ENCODE results near the gene SEC23A.

SEC23A gene

DNA sequence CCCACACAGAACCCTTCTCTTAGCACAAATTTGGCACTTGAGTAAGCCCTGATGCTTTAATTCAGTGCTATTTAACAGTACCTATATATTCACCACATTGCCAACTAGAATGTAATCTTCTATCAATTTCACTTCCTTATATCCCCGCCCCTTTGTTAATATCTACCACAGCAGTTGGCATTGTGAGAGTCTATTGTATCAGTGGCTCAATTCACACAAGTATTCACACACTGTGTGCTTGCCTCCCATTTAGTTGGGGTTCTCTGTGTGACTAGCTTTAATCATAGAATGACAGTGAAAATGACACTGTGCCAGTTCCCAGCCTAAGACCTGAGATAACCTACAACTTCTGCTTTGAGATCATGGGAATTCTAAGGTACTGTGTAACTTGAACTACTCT is 103.1 kb downstream of the SEC23A start:
- H3K4me3 ChIP-seq (ENCODE audit: low read length) = no peak overlapping the region

DNA sequence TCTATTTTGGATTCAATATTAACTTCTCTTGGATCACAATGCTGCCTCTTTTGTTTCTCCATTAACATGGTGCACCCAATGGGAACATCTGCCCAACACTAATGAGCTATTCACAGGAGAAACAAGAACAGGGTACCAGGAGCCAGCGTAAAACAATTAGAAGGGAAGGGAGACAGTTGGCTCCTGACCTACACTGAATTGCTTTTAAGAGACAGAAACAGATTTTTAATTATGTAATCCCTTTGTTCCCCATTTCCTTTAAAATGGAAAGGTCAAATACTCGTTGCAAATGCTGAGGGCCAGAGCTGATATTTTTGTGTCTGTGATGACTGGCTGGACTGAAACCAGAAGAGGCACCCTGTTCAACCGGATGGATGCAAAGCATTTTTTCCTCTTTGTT is 108.3 kb downstream of the SEC23A start:
- TF ChIP-seq ZNF274 (IDR thresholded peaks at IDR 0.05; ENCODE audit: low read depth, low read length) = no peak
- no peak overlapping the region for H3K4me3 ChIP-seq (ENCODE audit: low read length)

More for the DNA sequence above, 103.1 kb downstream of the SEC23A start:
- TF ChIP-seq ZNF274 (IDR thresholded peaks at IDR 0.05; ENCODE audit: low read depth, low read length) = no peak

DNA sequence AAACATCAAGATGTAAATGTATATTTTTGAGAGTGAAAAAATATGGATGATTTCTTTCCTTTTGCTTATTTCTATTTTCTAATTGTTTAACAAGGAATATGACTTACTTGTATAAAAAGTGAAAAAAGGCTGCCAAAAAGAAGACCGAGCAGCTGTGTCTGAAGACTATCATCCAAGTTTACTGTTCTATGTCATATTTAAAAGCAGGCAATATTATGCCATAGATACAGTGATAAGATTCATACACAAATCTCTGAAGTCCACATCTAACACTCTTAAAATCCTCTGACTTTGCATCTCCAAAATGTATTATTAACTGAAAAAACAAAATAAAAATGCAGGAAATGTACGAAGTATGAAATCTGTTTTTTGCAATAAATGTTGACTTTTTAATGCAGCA is 109.1 kb downstream of the SEC23A start:
- TF ChIP-seq ZNF274 (IDR thresholded peaks at IDR 0.05; ENCODE audit: low read depth, low read length) = no peak
- H3K4me3 ChIP-seq (ENCODE audit: low read length) = no peak overlapping the region

DNA sequence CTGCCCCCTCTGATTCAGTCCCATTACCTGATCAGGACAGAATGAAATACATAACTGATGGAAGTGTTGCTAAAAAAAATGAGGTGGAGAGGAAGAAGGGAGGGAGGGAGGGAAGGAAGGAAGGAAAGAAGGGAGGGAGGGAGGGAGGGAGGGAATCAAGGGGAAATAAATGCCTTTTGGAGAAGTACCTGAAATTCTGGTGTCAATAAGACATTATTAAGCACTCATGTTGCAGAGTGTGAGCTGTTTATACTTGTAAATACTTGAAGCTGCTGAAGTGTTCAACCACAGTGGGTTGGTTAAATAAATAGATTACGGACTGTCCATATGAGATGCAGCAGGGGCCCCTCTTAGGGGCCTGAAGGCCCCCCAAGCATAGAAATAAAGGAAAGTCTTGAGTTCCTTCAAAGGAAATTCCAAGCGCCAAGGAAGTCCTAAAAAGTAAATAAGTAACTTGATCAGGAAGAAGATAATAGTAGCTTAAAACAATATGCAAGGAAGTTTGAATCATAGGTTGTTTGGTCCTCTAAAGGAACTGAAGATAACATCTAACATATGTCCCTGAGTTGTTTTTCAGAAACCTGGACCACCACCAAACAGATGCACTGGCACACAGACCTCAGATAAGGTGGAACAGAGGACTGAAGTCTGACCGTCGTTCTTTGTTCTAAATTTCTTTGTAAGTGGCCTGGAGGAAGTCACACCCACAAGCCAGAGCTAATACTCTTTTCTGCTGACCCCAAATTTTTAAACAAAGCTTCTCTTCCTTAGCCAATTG is 110.8 kb downstream of the SEC23A start:
- H3K4me3 ChIP-seq (ENCODE audit: low read length) = no peak overlapping the region
- TF ChIP-seq ZNF274 (IDR thresholded peaks at IDR 0.05; ENCODE audit: low read depth, low read length) = no peak

DNA sequence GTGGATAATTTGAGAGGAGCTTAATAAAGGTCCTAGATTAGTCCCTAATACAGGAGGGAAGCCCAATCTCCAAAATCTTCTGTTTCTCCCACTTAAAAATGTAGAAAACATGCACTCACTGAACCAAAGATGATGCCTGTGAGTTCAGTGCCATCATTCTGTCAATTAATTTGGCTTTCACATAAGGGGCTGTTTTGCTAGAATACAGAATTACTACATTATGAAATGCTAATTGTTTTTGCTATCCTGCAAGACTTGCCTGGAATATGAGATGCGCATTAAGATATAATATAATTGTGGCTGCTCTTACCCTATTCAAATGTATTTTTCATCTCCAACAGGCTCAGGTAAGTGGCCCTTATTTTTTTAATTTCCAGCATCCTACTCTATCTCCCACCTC is 111.7 kb downstream of the SEC23A start:
- TF ChIP-seq ZNF274 (IDR thresholded peaks at IDR 0.05; ENCODE audit: low read depth, low read length) = no peak

DNA sequence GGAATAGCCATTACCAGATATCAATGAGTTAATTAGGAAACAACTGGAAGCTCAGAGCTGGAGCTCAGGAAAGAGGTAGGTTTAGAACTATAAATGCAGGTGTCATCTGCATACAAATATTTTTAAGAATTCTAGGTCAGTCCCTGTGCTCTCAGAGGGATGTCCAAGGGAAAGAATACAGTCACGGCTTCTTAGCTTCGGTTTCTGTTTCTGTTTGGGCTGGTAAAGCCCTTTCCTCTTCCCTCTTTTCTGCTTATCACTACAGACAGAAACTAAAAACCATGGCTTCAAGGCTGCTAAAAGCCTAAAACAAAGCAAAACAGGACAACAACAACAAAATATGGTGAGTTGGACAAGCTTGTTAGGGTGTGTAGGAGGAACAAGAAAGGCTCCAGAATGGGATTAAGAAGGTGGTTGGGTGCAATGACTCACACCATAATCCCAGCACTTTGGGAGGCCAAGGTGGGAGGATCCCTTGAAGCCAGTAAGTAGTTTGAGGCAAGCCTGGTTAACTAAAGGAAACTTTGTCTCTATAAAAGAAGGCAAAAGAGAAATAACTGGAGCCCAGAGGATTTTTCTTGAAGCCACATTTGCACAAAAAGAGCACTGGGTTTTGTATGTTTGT is 113.0 kb downstream of the SEC23A start:
- no peak for TF ChIP-seq ZNF274 (IDR thresholded peaks at IDR 0.05; ENCODE audit: low read depth, low read length)

More for the DNA sequence above, 111.7 kb downstream of the SEC23A start:
- no peak overlapping the region for H3K4me3 ChIP-seq (ENCODE audit: low read length)

DNA sequence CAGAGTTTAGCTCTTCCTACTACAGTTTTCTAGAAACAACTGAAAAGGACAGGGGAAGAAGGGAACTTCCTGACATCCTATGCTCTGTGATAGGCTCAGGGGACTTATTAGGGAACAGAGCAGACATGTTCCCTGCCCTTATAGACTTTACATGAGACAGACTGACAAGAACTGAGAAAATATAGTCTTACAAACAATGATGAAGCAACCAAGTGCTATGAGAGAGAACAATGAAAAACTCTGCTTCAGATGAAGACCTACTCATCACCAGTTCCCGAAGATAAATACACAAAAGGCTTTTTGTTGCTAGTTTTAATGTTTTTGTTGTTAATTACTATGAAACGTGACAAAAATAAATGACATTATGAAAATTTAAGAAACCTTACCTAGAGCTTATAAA is 115.3 kb downstream of the SEC23A start:
- TF ChIP-seq ZNF274 (IDR thresholded peaks at IDR 0.05; ENCODE audit: low read depth, low read length) = no peak
- H3K4me3 ChIP-seq (ENCODE audit: low read length) = no peak overlapping the region

More for the DNA sequence above, 113.0 kb downstream of the SEC23A start:
- H3K4me3 ChIP-seq (ENCODE audit: low read length) = peak overlapping the region; percentile 51; the same call in 1 of the 2 replicates

DNA sequence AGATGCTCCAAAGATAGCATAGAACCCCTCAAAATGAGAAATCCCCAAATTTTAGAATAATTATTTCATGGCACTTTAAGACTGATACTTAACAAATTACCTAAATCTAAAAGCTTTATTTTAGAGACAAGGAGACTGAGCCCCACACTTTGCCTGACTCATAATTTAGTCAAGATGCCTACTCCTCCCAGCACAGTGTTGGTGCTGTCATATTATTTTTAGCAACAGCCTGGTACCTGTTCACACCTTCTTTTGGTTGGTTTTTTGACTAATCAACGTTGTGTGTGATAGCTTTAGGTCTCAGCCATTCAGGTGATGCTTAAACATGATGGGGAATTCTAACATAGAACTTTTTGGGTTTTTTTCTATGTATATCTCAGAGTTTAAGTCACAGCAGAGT is 120.2 kb downstream of the SEC23A start:
- TF ChIP-seq ZNF274 (IDR thresholded peaks at IDR 0.05; ENCODE audit: low read depth, low read length) = no peak
- H3K4me3 ChIP-seq (ENCODE audit: low read length) = no peak overlapping the region

DNA sequence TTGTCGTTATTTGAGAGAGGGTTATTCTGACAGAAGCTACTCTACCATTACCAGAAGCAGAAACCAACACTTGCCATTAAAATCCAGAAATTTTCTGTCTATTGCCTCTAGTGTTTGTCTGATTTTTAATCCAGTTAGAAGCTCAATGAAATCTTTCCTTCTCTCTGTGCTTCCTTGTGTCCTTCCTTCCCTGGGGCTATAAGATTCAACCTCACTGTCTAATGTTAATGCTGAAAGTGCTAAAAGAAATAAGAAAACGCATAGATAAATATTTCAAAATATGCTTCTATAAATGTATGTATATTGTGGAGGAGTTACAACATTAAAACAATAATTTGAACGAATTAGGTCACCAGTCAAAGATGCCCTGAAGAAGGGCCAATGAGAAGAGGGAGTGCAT is 120.8 kb downstream of the SEC23A start:
- H3K4me3 ChIP-seq (ENCODE audit: low read length) = no peak overlapping the region
- TF ChIP-seq ZNF274 (IDR thresholded peaks at IDR 0.05; ENCODE audit: low read depth, low read length) = no peak

Data from GM08714 (cell line).